H54 (cell line): ENCODE results near the gene C1orf210.

ENCODE experiments used
- DNase-seq: peaks from one replicate; pipeline ENCODE4 v3.0.0; 2011; ENCODE audit warnings: low spot score, mixed read lengths; ENCODE audit not compliant: insufficient read length
- FAIRE-seq: peaks from 3 replicates; lab custom pipeline; 2011; peaks lifted over from hg19 to GRCh38; lab: Jason Lieb, UNC
- POLR2A ChIP-seq: IDR thresholded peaks from 2 replicates; pipeline ENCODE4 v1.6.1; 2011; ENCODE audit warnings: low read depth, mild to moderate bottlenecking, low read length

The C1orf210 gene

GRCh38 chr1:43317817-43318471, 32.6 kb upstream of the C1orf210 start:
- no peak for DNase-seq
- TF ChIP-seq POLR2A = no peak
- FAIRE-seq = no peak

- no peak for TF ChIP-seq POLR2A
- DNase-seq (no peak), FAIRE-seq (no peak)
Observed at GRCh38 chr1:43316738-43317520, 31.5 kb upstream of the C1orf210 start.

GRCh38 chr1:43315963-43316737, 30.8 kb upstream of the C1orf210 start:
- FAIRE-seq (no peak), DNase-seq (no peak)
- TF ChIP-seq POLR2A = no peak

- TF ChIP-seq POLR2A = no peak
Observed at GRCh38 chr1:43315481-43315880, 30.1 kb upstream of the C1orf210 start.

GRCh38 chr1:43314233-43314632, 28.9 kb upstream of the C1orf210 start:
- DNase-seq (no peak), FAIRE-seq (no peak)
- no peak for TF ChIP-seq POLR2A

More at GRCh38 chr1:43315481-43315880, 30.1 kb upstream of the C1orf210 start:
- no peak for DNase-seq
- no peak for FAIRE-seq

GRCh38 chr1:43313771-43314170, 28.4 kb upstream of the C1orf210 start:
- no peak for FAIRE-seq
- no peak for TF ChIP-seq POLR2A
- no peak for DNase-seq

GRCh38 chr1:43312663-43313515, 27.5 kb upstream of the C1orf210 start:
- FAIRE-seq = no peak
- no peak for DNase-seq
- TF ChIP-seq POLR2A = no peak

- FAIRE-seq = no peak
- no peak for TF ChIP-seq POLR2A
- DNase-seq = no peak
Observed at GRCh38 chr1:43312212-43312623, 26.8 kb upstream of the C1orf210 start.

- DNase-seq = no peak
- TF ChIP-seq POLR2A = no peak
Observed at GRCh38 chr1:43311521-43311920, 26.1 kb upstream of the C1orf210 start.

GRCh38 chr1:43309405-43310025, 24.1 kb upstream of the C1orf210 start:
- FAIRE-seq (peak; percentile 15), DNase-seq (peak; percentile 80)
- TF ChIP-seq POLR2A = no peak

More at GRCh38 chr1:43311521-43311920, 26.1 kb upstream of the C1orf210 start:
- no peak for FAIRE-seq

GRCh38 chr1:43308635-43309404, 23.4 kb upstream of the C1orf210 start:
- TF ChIP-seq POLR2A = no peak
- DNase-seq (no peak), FAIRE-seq (no peak)
